ENCODE measurements around the gene ATP5F1E.

DNA sequence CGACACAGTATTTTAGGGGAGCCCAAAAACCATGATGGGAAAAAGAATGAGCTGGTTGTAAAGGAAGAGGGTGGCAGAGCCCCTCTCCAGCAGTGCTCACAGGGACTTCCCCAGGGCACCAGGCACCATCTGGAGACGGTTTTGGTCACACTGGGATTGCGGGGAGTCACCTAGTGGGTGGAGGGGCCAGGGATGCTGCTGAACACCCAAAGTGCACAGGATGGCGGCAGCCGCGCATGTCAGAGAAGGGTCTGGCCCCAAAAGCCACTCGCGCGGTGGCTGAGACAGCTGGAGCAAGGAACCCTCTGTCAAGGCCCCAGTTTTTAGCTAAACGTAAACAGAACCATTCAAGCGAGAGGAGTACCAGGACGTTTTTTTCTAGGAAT, 35.9 kb downstream of the ATP5F1E start:
- TF ChIP-seq, protein P1, sequence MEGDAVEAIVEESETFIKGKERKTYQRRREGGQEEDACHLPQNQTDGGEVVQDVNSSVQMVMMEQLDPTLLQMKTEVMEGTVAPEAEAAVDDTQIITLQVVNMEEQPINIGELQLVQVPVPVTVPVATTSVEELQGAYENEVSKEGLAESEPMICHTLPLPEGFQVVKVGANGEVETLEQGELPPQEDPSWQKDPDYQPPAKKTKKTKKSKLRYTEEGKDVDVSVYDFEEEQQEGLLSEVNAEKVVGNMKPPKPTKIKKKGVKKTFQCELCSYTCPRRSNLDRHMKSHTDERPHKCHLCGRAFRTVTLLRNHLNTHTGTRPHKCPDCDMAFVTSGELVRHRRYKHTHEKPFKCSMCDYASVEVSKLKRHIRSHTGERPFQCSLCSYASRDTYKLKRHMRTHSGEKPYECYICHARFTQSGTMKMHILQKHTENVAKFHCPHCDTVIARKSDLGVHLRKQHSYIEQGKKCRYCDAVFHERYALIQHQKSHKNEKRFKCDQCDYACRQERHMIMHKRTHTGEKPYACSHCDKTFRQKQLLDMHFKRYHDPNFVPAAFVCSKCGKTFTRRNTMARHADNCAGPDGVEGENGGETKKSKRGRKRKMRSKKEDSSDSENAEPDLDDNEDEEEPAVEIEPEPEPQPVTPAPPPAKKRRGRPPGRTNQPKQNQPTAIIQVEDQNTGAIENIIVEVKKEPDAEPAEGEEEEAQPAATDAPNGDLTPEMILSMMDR (conservative IDR thresholded peaks at IDR 0.05; ENCODE audit: low read depth in 2 of 2): no peak
- TF ChIP-seq EZH2phosphoT487 (IDR thresholded peaks at IDR 0.05; ENCODE audit: unreplicated experiment) (no peak), EZH2 (IDR thresholded peaks at IDR 0.05; ENCODE audit: low read depth, unreplicated experiment) (no peak), POLR2AphosphoS5 (IDR thresholded peaks at IDR 0.05; ENCODE audit: low read depth) (no peak), NANOG (IDR thresholded peaks at IDR 0.05; ENCODE audit: borderline replicate concordance) (no peak), JUNB (IDR thresholded peaks at IDR 0.05; ENCODE audit: unreplicated experiment) (no peak), CREB1 (CRISPR knock-in tag; IDR thresholded peaks at IDR 0.05; ENCODE audit: low read depth) (no peak), ZNF331 (CRISPR knock-in tag; IDR thresholded peaks at IDR 0.05; ENCODE audit: low read depth) (no peak)
- TF ChIP-seq, protein P2, sequence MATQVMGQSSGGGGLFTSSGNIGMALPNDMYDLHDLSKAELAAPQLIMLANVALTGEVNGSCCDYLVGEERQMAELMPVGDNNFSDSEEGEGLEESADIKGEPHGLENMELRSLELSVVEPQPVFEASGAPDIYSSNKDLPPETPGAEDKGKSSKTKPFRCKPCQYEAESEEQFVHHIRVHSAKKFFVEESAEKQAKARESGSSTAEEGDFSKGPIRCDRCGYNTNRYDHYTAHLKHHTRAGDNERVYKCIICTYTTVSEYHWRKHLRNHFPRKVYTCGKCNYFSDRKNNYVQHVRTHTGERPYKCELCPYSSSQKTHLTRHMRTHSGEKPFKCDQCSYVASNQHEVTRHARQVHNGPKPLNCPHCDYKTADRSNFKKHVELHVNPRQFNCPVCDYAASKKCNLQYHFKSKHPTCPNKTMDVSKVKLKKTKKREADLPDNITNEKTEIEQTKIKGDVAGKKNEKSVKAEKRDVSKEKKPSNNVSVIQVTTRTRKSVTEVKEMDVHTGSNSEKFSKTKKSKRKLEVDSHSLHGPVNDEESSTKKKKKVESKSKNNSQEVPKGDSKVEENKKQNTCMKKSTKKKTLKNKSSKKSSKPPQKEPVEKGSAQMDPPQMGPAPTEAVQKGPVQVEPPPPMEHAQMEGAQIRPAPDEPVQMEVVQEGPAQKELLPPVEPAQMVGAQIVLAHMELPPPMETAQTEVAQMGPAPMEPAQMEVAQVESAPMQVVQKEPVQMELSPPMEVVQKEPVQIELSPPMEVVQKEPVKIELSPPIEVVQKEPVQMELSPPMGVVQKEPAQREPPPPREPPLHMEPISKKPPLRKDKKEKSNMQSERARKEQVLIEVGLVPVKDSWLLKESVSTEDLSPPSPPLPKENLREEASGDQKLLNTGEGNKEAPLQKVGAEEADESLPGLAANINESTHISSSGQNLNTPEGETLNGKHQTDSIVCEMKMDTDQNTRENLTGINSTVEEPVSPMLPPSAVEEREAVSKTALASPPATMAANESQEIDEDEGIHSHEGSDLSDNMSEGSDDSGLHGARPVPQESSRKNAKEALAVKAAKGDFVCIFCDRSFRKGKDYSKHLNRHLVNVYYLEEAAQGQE (IDR thresholded peaks at IDR 0.05; ENCODE audit: unreplicated experiment): no peak
- TF ChIP-seq, protein P3, sequence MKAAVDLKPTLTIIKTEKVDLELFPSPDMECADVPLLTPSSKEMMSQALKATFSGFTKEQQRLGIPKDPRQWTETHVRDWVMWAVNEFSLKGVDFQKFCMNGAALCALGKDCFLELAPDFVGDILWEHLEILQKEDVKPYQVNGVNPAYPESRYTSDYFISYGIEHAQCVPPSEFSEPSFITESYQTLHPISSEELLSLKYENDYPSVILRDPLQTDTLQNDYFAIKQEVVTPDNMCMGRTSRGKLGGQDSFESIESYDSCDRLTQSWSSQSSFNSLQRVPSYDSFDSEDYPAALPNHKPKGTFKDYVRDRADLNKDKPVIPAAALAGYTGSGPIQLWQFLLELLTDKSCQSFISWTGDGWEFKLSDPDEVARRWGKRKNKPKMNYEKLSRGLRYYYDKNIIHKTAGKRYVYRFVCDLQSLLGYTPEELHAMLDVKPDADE (IDR thresholded peaks at IDR 0.05): no peak
- TF ChIP-seq, protein P4, sequence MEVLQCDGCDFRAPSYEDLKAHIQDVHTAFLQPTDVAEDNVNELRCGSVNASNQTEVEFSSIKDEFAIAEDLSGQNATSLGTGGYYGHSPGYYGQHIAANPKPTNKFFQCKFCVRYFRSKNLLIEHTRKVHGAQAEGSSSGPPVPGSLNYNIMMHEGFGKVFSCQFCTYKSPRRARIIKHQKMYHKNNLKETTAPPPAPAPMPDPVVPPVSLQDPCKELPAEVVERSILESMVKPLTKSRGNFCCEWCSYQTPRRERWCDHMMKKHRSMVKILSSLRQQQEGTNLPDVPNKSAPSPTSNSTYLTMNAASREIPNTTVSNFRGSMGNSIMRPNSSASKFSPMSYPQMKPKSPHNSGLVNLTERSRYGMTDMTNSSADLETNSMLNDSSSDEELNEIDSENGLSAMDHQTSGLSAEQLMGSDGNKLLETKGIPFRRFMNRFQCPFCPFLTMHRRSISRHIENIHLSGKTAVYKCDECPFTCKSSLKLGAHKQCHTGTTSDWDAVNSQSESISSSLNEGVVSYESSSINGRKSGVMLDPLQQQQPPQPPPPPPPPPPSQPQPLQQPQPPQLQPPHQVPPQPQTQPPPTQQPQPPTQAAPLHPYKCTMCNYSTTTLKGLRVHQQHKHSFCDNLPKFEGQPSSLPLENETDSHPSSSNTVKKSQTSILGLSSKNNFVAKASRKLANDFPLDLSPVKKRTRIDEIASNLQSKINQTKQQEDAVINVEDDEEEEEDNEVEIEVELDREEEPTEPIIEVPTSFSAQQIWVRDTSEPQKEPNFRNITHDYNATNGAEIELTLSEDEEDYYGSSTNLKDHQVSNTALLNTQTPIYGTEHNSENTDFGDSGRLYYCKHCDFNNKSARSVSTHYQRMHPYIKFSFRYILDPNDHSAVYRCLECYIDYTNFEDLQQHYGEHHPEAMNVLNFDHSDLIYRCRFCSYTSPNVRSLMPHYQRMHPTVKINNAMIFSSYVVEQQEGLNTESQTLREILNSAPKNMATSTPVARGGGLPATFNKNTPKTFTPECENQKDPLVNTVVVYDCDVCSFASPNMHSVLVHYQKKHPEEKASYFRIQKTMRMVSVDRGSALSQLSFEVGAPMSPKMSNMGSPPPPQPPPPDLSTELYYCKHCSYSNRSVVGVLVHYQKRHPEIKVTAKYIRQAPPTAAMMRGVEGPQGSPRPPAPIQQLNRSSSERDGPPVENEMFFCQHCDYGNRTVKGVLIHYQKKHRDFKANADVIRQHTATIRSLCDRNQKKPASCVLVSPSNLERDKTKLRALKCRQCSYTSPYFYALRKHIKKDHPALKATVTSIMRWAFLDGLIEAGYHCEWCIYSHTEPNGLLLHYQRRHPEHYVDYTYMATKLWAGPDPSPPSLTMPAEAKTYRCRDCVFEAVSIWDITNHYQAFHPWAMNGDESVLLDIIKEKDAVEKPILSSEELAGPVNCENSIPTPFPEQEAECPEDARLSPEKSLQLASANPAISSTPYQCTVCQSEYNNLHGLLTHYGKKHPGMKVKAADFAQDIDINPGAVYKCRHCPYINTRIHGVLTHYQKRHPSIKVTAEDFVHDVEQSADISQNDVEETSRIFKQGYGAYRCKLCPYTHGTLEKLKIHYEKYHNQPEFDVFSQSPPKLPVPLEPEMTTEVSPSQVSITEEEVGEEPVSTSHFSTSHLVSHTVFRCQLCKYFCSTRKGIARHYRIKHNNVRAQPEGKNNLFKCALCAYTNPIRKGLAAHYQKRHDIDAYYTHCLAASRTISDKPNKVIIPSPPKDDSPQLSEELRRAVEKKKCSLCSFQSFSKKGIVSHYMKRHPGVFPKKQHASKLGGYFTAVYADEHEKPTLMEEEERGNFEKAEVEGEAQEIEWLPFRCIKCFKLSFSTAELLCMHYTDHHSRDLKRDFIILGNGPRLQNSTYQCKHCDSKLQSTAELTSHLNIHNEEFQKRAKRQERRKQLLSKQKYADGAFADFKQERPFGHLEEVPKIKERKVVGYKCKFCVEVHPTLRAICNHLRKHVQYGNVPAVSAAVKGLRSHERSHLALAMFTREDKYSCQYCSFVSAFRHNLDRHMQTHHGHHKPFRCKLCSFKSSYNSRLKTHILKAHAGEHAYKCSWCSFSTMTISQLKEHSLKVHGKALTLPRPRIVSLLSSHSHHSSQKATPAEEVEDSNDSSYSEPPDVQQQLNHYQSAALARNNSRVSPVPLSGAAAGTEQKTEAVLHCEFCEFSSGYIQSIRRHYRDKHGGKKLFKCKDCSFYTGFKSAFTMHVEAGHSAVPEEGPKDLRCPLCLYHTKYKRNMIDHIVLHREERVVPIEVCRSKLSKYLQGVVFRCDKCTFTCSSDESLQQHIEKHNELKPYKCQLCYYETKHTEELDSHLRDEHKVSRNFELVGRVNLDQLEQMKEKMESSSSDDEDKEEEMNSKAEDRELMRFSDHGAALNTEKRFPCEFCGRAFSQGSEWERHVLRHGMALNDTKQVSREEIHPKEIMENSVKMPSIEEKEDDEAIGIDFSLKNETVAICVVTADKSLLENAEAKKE (CRISPR knock-in tag; IDR thresholded peaks at IDR 0.05): no peak
